OCI-LY7 (cell line): ENCODE data around the gene PDE8B. TPM values are rescaled to one million over a fixed set of nuclear protein-coding genes. Genes with fewer than 3 reads are reported as not detected.

Experiments used
- BruUV-seq: library from RNA; stranded (reverse); fragments of 400-500 nt; replicated peaks from 2 replicates; lab custom pipeline; 2021; lab: Mats Ljungman, UMichigan
- CTCF ChIA-PET: fragments of 300-600 bp; sonication (Branson Sonifier 250); formaldehyde crosslinking; loops from one replicate; lab custom pipeline; 2022; ENCODE audit warnings: antibody characterized with exemption; ENCODE audit not compliant: unreplicated experiment; lab: Charles Lee
- POLR2A ChIA-PET: fragments of 300-600 bp; sonication (Branson Sonifier 250); formaldehyde crosslinking; loops from one replicate; lab custom pipeline; 2022; ENCODE audit warnings: antibody characterized with exemption; lab: Charles Lee
- DNase-seq: peaks from one replicate; pipeline ENCODE4 v3.0.0-alpha.2; 2015; ENCODE audit warnings: low spot score
- H2AFZ ChIP-seq: fragments of 200-600 bp; sonication (generic), shearing (Covaris generic); 2 replicates; pipeline ENCODE4 v1.6.1; 2014; ENCODE audit warnings: mild to moderate bottlenecking, antibody characterized with exemption, low read length, moderate library complexity
- H3K27ac ChIP-seq: fragments of 200-600 bp; sonication (generic); 2 replicates; pipeline ENCODE4 v1.5.1; 2014; ENCODE audit warnings: mixed run types, low read depth, mild to moderate bottlenecking, moderate library complexity, low read length, inconsistent platforms; ENCODE audit not compliant: poor library complexity, severe bottlenecking
- H3K36me3 ChIP-seq: fragments of 200-600 bp; sonication (generic); 2 replicates; pipeline ENCODE4 v1.6.1; 2014; ENCODE audit warnings: mild to moderate bottlenecking, antibody characterized with exemption, low read length, moderate library complexity, mixed read lengths; ENCODE audit not compliant: insufficient read depth
- H3K4me1 ChIP-seq: fragments of 200-600 bp; sonication (generic); 2 replicates; pipeline ENCODE4 v1.5.1; 2014; ENCODE audit warnings: mild to moderate bottlenecking, low read length; ENCODE audit not compliant: insufficient read depth, poor library complexity, severe bottlenecking
- H3K4me2 ChIP-seq: fragments of 200-600 bp; sonication (generic); 2 replicates; pipeline ENCODE4 v1.6.1; 2014; ENCODE audit warnings: mild to moderate bottlenecking, low read length
- H3K4me3 ChIP-seq: fragments of 200-600 bp; sonication (generic); 2 replicates; pipeline ENCODE4 v1.5.1; 2014; ENCODE audit warnings: mild to moderate bottlenecking, low read depth, low read length; ENCODE audit not compliant: poor library complexity, severe bottlenecking
- H3K79me2 ChIP-seq: fragments of 200-600 bp; sonication (generic); 2 replicates; pipeline ENCODE4 v1.6.1; 2016; ENCODE audit warnings: low read depth, mild to moderate bottlenecking, low read length, moderate library complexity, mixed read lengths; ENCODE audit not compliant: insufficient read depth
- H3K9me2 ChIP-seq: fragments of 200-600 bp; sonication (generic); 2 replicates; pipeline ENCODE4 v1.6.1; 2016; ENCODE audit warnings: mild to moderate bottlenecking, low read length, mixed read lengths; ENCODE audit not compliant: insufficient read depth
- H3K9me3 ChIP-seq: fragments of 200-600 bp; sonication (generic); 2 replicates; pipeline ENCODE4 v1.6.1; 2014; ENCODE audit warnings: mild to moderate bottlenecking, mixed run types, low read length, mixed read lengths
- H4K20me1 ChIP-seq: fragments of 200-600 bp; sonication (generic); 2 replicates; pipeline ENCODE4 v1.6.1; 2014; ENCODE audit warnings: mild to moderate bottlenecking, antibody characterized with exemption, low read length, moderate library complexity, mixed read lengths; ENCODE audit not compliant: insufficient read depth
- EZH2phosphoT487 ChIP-seq: fragments of 200-600 bp; sonication (generic); IDR thresholded peaks from 2 replicates; pipeline ENCODE4 v1.6.1; 2018; ENCODE audit warnings: low read depth, borderline replicate concordance, mild to moderate bottlenecking, mixed run types, antibody characterized with exemption, low read length, moderate library complexity, mixed read lengths
- intact Hi-C: fragments of 100-400 bp; cut with micrococcal nuclease; formaldehyde crosslinking; loops from one replicate; pipeline ENCODE4 v1.10.0; 2022; ENCODE audit not compliant: unreplicated experiment
- total RNA-seq, 2 experiments: library from RNA; depleted of rRNA in 1 of 2; stranded (reverse); fragments of >200 nt in 1 of 2; shearing (Covaris generic) in 1 of 2; gene quantifications; 2 replicates each; pipeline ENCODE4 v1.2.3, GENCODE V29; 2014 to 2022
- TF ChIP-seq, protein P1 (sequence below): fragments of 200-600 bp; sonication (generic); conservative IDR thresholded peaks from 2 replicates; pipeline ENCODE4 v1.5.1; 2014; ENCODE audit warnings: mild to moderate bottlenecking, antibody characterized with exemption, low read length, moderate library complexity, mixed read lengths

Gene PDE8B
- total RNA-seq, 2 experiments from 2014 or later = 0.21 to 0.22 TPM

DNA sequence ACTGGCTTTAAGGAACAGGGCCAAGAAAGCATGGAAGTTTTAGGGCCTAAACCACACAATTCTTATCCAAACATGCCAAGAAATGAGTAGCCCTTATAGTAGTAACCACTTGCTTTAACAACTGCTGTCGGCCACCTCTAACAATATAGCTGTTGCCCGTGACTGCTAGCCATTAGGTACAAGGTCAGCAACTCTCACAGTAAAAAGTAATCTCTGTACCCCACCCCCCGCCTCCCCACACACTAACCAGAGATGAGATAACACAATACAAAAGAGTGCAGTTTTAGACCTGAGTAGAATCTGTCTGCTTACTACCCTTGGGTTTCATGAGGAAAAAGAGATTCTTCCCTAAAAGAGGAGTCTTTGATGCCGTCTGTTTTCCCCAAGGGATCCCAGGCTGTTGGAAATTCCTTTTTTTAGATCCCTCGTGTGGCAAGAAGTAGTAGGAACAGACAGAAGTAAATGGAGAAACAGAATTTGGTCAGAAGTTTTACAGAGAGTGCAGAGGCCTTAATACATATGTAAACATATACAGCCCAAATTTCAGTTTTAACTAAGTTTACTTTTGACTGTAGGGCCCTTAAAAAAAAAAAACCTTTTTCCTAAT is 187.3 kb downstream of the PDE8B start:
- Histone ChIP-seq H3K4me1 (no peaks in the 10 kb centered on the region), H3K9me2 (no peaks in the 10 kb centered on the region), H3K79me2 (no peaks in the 10 kb centered on the region), H3K4me2 (no peak overlapping the region), H3K4me3 (no peak overlapping the region), H3K27ac (no peak overlapping the region), H4K20me1 (no peaks in the 10 kb centered on the region), H3K36me3 (no peaks in the 10 kb centered on the region), H2AFZ (no peak overlapping the region), H3K9me3 (no peaks in the 10 kb centered on the region)
- POLR2A ChIA-PET = no interaction called here
- intact Hi-C loops = no loop called here
- CTCF ChIA-PET = no interaction called here
- DNase-seq = no peak
- no TSS peak for BruUV-seq
- TF ChIP-seq, protein P1, sequence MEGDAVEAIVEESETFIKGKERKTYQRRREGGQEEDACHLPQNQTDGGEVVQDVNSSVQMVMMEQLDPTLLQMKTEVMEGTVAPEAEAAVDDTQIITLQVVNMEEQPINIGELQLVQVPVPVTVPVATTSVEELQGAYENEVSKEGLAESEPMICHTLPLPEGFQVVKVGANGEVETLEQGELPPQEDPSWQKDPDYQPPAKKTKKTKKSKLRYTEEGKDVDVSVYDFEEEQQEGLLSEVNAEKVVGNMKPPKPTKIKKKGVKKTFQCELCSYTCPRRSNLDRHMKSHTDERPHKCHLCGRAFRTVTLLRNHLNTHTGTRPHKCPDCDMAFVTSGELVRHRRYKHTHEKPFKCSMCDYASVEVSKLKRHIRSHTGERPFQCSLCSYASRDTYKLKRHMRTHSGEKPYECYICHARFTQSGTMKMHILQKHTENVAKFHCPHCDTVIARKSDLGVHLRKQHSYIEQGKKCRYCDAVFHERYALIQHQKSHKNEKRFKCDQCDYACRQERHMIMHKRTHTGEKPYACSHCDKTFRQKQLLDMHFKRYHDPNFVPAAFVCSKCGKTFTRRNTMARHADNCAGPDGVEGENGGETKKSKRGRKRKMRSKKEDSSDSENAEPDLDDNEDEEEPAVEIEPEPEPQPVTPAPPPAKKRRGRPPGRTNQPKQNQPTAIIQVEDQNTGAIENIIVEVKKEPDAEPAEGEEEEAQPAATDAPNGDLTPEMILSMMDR = no peak
- TF ChIP-seq EZH2phosphoT487 = no peak

DNA sequence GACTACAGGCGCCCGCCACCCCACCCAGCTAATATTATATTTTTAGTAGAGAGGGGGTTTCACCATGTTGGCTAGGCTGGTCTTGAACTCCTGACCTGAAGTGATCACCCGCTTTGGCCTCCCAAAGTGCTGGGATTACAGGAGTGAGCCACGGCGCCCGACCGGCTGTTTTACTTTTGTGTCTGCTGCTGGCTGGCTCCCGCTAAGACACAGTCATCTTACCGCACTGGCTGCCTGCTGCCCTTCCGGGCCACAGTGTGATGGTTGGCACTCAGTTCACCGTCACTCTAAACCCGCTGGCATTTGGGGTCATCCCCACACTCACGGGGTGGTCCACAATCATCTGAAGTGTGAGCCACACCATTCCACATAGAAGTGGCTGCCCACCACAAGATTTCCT is 188.0 kb downstream of the PDE8B start:
- no peak overlapping the region for H2AFZ ChIP-seq
- no peak overlapping the region for H3K27ac ChIP-seq
- H3K36me3 ChIP-seq = no peaks in the 10 kb centered on the region
- no peak overlapping the region for H3K4me3 ChIP-seq
- intact Hi-C loops = no loop called here
- H3K9me2 ChIP-seq = no peaks in the 10 kb centered on the region
- H3K9me3 ChIP-seq = no peaks in the 10 kb centered on the region
- ChIA-PET POLR2A (no interaction called here), CTCF (no interaction called here)
- TF ChIP-seq, protein P1 = no peak
- no peak for TF ChIP-seq EZH2phosphoT487
- H3K4me2 ChIP-seq = no peak overlapping the region
- no TSS peak for BruUV-seq
- no peak for DNase-seq
- no peaks in the 10 kb centered on the region for H3K79me2 ChIP-seq
- H3K4me1 ChIP-seq = no peaks in the 10 kb centered on the region
- H4K20me1 ChIP-seq = no peaks in the 10 kb centered on the region

DNA sequence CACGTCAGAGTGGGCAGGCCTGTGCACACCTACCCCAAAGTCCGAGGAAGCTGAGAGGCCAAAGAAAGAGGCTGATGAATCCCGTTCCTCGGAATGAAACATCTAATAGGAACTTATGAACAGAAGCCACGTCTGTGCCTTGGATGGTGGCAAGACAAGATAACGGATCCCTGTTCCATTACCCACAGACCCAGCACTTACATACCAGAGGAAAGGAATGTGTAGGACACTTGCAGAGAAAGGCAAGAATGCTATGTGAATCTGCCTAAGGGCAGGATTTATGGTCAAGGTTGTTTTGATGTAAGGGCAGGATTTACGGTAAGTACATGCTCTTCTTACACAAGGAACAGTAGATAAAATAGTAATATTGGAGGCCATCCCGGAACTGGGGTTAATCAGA is 188.4 kb downstream of the PDE8B start:
- TF ChIP-seq EZH2phosphoT487 = no peak
- TF ChIP-seq, protein P1 = no peak
- Histone ChIP-seq H4K20me1 (no peaks in the 10 kb centered on the region), H3K79me2 (no peaks in the 10 kb centered on the region), H3K36me3 (no peaks in the 10 kb centered on the region), H3K4me2 (no peak overlapping the region), H3K9me3 (no peaks in the 10 kb centered on the region), H3K4me3 (no peak overlapping the region), H3K9me2 (no peaks in the 10 kb centered on the region), H3K4me1 (no peaks in the 10 kb centered on the region), H2AFZ (no peak overlapping the region), H3K27ac (no peak overlapping the region)
- no TSS peak for BruUV-seq
- POLR2A ChIA-PET = no interaction called here
- no peak for DNase-seq
- CTCF ChIA-PET = no interaction called here
- intact Hi-C loops = no loop called here
